HG03457 (cell line): ENCODE results near the gene ADISSP.

Source experiments
- ATAC-seq: cut with Tn5 transposase; IDR thresholded peaks from one replicate; pipeline ENCODE4 v1.9.1; 2021; ENCODE audit warnings: moderate number of reproducible peaks; ENCODE audit not compliant: unreplicated experiment

The ADISSP gene

GRCh38 chr20:3782597-3782996, 15.0 kb upstream of the ADISSP start:
- ATAC-seq: no peak

GRCh38 chr20:3781153-3781910, 13.8 kb upstream of the ADISSP start, which contains the start of gene SPEF1:
TSS of gene SPEF1 (minus strand) at chr20:3781448. CDS start at chr20:3781287, 161 bp downstream.
- ATAC-seq: no peak

DNA sequence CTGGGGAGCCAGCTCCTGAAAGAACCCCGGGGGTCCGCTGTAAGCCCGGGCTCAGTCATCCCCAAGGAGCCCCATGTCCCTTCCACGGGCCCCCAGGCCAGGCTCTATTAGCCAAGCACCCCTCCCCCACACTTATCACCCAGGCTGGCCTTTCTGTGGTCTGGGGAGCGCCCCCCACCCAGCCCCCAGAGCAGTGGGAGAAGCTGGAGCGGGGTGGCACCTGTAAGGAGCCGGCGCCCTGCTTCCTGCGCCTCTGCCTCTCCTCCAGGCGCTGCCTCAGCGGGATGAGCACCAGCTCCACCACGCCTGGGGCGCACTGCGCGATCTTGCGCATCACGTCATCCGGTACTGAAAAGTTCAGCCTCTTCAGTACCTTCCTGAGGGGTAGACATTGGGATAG, 11.4 kb upstream of the ADISSP start:
- no peak for ATAC-seq

GRCh38 chr20:3777716-3778629, 10.4 kb upstream of the ADISSP start:
- ATAC-seq: no peak

- no peak for ATAC-seq
Measured at GRCh38 chr20:3777381-3777715, 9.8 kb upstream of the ADISSP start.

- ATAC-seq: no peak
Measured at GRCh38 chr20:3775457-3776108, 8.0 kb upstream of the ADISSP start.

DNA sequence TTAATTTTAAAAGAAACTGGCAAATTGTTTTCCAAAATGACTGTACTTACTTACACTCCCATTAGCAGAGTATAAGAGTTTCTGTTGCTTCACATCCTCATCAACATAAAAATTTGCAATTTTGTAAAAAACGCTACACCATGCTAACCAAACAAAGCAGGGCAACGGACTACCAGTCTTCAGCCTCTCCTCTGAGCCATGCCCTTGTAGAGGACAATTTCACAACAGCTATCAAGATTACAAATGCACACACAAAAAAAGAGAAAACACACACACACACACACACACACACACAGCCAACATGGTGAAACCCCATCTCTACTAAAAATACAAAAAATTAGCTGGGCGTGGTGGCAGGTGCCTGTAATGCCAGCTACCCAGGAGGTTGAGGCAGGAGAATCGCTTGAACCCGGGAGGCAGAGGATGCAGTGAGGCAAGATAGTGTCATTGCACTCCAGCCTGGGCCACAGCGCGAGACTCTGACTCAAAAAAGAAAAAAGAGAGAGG, 4.1 kb upstream of the ADISSP start:
- ATAC-seq: no peak

GRCh38 chr20:3768342-3769130, 983 bp upstream of the ADISSP start:
- no peak for ATAC-seq

DNA sequence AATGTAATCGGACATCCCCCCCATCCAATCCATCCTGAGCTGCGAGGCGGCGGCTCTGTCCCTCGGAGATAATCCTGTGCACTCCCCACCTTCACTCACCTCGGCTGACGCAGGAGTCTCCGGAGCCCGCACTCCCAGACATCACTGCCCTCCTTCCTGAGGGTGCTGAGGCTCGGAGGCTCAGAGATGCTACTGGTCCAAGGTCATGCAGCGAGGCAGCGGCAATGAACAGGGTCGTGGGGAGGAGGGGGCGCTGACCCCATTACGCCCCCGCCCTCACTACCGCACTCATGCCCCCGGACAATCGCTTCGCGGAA, 485 bp downstream of the ADISSP start:
- ATAC-seq: no peak

DNA sequence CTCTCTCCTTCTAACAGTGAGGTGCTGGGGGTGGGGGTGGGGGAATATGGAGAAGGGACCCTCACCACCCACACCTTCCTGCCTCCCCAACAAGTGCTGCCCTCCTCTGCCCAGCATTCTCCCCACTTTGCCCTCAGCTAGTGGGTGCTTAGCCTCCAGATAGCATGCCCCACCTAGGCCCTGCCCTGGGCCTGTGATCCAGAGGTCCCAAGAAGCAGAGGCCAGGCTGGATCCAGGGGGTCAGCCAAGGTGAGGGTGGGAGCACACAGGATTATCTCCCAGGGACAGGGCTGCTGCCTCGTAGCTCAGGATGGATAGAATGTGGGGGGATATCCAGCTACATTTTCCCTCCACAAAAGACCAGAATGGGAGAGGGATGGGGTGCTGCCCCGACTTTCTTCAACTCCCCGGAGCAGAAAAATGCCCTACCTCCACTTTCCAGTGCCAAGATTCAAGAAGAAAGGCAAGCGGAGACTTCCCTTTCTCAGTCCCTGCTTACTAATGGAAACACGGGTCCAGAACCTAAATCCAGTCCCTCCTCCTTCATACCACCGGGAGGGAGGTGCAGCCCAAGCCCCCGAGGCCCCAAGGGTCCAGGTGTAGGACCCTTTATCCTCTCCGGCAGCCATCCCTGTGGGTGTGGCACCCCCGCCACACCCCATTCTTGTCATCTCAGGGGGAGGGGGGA, 987 bp downstream of the ADISSP start:
- no peak for ATAC-seq

DNA sequence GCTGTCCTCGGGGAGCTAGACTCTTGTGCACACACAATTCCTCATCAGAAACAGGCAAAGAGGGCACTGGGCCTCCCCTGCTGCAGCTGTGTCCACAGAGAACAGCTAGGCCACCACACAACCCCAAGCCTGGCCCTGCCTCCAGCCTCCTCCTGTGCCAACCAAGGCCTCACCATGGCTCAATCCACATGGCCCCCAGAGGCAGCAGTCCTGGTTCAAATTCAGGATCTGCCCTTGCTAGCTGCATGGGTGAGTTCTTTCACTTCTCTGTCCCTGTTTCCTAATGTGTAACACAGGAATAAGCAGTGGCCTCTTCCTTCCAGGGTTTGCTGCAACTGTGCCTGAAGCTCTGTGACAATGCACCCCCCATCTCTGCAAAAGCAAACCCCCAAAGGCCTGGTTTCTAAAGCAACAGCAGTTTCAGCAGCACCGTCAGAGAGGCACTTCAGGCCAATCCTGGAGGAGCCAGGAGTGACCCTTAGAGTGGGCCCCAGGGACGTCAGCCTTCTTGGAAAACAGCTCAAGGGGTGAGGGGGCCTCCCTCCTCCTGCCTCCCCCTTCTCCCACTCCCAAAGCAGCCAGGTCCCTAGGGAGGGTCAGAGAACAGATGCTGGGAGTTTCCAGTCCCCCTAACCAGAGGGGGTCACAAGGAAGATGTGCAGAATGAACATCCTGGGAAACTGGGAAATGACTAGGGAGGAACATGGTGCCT, 2.2 kb downstream of the ADISSP start:
- ATAC-seq: no peak

GRCh38 chr20:3764659-3765058, 2.9 kb downstream of the ADISSP start:
- ATAC-seq: no peak

GRCh38 chr20:3763671-3764601, 3.6 kb downstream of the ADISSP start:
- no peak for ATAC-seq

GRCh38 chr20:3760655-3761348, 6.8 kb downstream of the ADISSP start:
- no peak for ATAC-seq

DNA sequence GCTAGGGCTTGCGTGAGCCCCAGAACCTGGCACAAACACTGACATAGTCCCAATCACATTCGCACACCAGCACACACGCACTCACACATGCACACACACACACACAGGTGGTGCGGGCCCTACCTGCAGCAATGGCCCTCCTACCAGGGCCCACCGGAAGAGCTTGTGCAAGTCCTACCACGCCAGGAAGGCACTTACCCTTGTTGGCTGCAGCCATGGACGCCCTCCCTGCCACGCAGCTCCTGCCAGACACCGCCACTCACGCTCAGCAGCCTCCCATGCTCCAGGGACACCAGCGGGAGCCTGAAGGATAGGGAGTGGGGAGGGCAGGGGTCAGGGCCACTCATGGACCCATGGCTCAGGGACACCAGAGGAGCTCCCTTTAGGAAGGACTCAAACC, 7.7 kb downstream of the ADISSP start:
- no peak for ATAC-seq

- ATAC-seq: no peak
Measured at GRCh38 chr20:3759316-3759823, 8.2 kb downstream of the ADISSP start.

DNA sequence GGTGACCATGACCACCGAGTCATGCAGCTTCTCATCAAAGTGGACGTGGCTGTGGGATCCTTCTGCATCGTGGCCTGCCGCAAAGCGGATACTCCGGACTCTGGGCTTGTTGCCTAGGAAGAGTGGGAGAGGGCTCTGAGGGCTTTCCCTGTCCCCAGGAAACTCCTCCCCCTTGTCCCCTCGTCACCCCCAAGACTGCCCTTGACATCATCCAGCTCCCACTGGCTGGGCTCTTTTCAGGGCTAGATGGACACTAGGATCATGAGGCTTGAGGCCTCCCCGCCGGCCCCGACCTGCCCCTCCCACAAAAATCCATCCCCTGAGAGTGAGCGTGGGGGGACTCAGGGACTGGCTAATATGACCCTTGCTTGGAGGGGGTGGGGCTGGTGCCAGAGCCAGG, 9.0 kb downstream of the ADISSP start:
- ATAC-seq: no peak

DNA sequence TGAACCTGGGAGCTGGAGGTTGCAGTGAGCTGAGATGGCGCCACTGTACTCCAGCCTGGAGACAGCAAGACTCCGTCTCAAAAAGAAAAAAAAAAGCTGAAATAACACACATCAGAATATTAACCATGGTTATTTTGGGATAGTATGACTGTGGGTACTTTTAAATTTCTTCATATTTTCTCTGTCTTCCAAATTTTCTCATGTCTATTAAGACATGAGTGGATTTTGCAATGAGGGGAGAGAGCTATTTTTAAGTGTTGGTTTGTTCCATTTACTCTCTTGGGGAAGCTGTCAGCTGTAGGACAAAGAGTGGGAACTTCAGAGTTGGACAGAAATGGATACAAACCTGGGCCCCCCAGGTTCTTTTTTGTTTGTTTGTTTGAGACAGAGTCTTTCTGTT, 10.3 kb downstream of the ADISSP start:
- no peak for ATAC-seq
